ENCODE measurements around the gene TMC5.

The TMC5 gene

GRCh38 chr16:19548144-19548543, 130.5 kb downstream of the TMC5 start:
- DNase-seq, result no peak

Data from retina (tissue), 1 donor.